Stimulated activated CD8-positive, alpha-beta memory T cell treated with anti-CD3 and anti-CD28 coated beads, Interleukin-12 subunit alpha, Interleukin-12 subunit beta, amount 100 ng/mL, for 24 hours (primary cell): ENCODE data around the gene PLD1.

Experiments
- DNase-seq: peaks from one replicate; pipeline ENCODE4 v3.0.0-alpha.2; 2020; ENCODE audit errors: extremely low read depth

Gene PLD1

GRCh38 chr3:171836855-171837254, 26.6 kb upstream of the PLD1 start:
- no peak for DNase-seq

- no peak for DNase-seq
Observed at GRCh38 chr3:171835613-171836012, 25.3 kb upstream of the PLD1 start.

- no peak for DNase-seq
Observed at GRCh38 chr3:171835116-171835515, 24.8 kb upstream of the PLD1 start.

GRCh38 chr3:171834461-171834801, 24.1 kb upstream of the PLD1 start:
- DNase-seq = no peak

GRCh38 chr3:171833789-171834460, 23.6 kb upstream of the PLD1 start:
- no peak for DNase-seq

- no peak for DNase-seq
Observed at GRCh38 chr3:171832989-171833388, 22.7 kb upstream of the PLD1 start.

GRCh38 chr3:171831936-171832335, 21.7 kb upstream of the PLD1 start:
- DNase-seq = no peak

- DNase-seq = no peak
Observed at GRCh38 chr3:171830518-171830875, 20.2 kb upstream of the PLD1 start.

- DNase-seq = no peak
Observed at GRCh38 chr3:171829841-171830517, 19.7 kb upstream of the PLD1 start.

- DNase-seq = no peak
Observed at GRCh38 chr3:171828902-171829770, 18.9 kb upstream of the PLD1 start.

GRCh38 chr3:171827836-171828458, 17.7 kb upstream of the PLD1 start:
- no peak for DNase-seq

GRCh38 chr3:171827385-171827784, 17.1 kb upstream of the PLD1 start:
- DNase-seq = no peak

GRCh38 chr3:171825222-171825828, 15.0 kb upstream of the PLD1 start:
- no peak for DNase-seq

GRCh38 chr3:171824824-171825221, 14.5 kb upstream of the PLD1 start:
- DNase-seq = no peak

- no peak for DNase-seq
Observed at GRCh38 chr3:171824116-171824515, 13.8 kb upstream of the PLD1 start.

GRCh38 chr3:171822431-171823106, 12.3 kb upstream of the PLD1 start:
- DNase-seq = no peak

GRCh38 chr3:171821778-171822358, 11.6 kb upstream of the PLD1 start:
- no peak for DNase-seq

- DNase-seq = no peak
Observed at GRCh38 chr3:171821044-171821443, 10.8 kb upstream of the PLD1 start.

- no peak for DNase-seq
Observed at GRCh38 chr3:171817074-171817800, 7.0 kb upstream of the PLD1 start.

GRCh38 chr3:171815973-171816595, 5.8 kb upstream of the PLD1 start:
- DNase-seq = no peak
